ENCODE data around the gene COL6A6.

DNA sequence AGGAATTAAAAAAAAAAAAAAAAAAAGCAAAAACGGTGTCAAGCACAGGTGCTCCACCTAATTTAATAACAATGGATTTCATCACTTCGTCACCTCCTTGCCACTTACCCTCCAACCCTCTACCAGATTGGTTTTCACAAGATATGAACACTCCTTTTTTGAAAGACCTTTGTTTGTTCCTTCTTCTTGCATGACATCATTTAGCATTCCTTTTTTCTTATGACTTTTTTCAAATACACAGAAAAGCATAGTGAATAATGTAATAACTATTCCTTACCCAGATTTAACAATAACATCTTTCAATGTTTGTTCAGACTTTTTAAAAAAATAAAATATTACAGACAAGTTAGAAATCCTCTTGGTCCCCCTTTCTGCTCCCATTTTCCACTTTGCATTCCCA, 16.3 kb downstream of the COL6A6 start:
- no peak for TF ChIP-seq ZNF331 (CRISPR knock-in tag; IDR thresholded peaks at IDR 0.05; ENCODE audit: low read depth)
- TF ChIP-seq, protein P1, sequence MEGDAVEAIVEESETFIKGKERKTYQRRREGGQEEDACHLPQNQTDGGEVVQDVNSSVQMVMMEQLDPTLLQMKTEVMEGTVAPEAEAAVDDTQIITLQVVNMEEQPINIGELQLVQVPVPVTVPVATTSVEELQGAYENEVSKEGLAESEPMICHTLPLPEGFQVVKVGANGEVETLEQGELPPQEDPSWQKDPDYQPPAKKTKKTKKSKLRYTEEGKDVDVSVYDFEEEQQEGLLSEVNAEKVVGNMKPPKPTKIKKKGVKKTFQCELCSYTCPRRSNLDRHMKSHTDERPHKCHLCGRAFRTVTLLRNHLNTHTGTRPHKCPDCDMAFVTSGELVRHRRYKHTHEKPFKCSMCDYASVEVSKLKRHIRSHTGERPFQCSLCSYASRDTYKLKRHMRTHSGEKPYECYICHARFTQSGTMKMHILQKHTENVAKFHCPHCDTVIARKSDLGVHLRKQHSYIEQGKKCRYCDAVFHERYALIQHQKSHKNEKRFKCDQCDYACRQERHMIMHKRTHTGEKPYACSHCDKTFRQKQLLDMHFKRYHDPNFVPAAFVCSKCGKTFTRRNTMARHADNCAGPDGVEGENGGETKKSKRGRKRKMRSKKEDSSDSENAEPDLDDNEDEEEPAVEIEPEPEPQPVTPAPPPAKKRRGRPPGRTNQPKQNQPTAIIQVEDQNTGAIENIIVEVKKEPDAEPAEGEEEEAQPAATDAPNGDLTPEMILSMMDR (conservative IDR thresholded peaks at IDR 0.05; ENCODE audit: low read depth in 2 of 2) = no peak
- TF ChIP-seq CREB1 (CRISPR knock-in tag; IDR thresholded peaks at IDR 0.05; ENCODE audit: low read depth) = no peak
- TF ChIP-seq POLR2AphosphoS5 (IDR thresholded peaks at IDR 0.05; ENCODE audit: low read depth) = no peak
- TF ChIP-seq JUNB (IDR thresholded peaks at IDR 0.05; ENCODE audit: unreplicated experiment) = no peak
- no peak for TF ChIP-seq EZH2 (IDR thresholded peaks at IDR 0.05; ENCODE audit: low read depth, unreplicated experiment)
- TF ChIP-seq EZH2phosphoT487 (IDR thresholded peaks at IDR 0.05; ENCODE audit: unreplicated experiment) = no peak
- TF ChIP-seq, protein P2, sequence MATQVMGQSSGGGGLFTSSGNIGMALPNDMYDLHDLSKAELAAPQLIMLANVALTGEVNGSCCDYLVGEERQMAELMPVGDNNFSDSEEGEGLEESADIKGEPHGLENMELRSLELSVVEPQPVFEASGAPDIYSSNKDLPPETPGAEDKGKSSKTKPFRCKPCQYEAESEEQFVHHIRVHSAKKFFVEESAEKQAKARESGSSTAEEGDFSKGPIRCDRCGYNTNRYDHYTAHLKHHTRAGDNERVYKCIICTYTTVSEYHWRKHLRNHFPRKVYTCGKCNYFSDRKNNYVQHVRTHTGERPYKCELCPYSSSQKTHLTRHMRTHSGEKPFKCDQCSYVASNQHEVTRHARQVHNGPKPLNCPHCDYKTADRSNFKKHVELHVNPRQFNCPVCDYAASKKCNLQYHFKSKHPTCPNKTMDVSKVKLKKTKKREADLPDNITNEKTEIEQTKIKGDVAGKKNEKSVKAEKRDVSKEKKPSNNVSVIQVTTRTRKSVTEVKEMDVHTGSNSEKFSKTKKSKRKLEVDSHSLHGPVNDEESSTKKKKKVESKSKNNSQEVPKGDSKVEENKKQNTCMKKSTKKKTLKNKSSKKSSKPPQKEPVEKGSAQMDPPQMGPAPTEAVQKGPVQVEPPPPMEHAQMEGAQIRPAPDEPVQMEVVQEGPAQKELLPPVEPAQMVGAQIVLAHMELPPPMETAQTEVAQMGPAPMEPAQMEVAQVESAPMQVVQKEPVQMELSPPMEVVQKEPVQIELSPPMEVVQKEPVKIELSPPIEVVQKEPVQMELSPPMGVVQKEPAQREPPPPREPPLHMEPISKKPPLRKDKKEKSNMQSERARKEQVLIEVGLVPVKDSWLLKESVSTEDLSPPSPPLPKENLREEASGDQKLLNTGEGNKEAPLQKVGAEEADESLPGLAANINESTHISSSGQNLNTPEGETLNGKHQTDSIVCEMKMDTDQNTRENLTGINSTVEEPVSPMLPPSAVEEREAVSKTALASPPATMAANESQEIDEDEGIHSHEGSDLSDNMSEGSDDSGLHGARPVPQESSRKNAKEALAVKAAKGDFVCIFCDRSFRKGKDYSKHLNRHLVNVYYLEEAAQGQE (IDR thresholded peaks at IDR 0.05; ENCODE audit: unreplicated experiment) = no peak
- no peak for TF ChIP-seq ZNF114 (CRISPR knock-in tag; IDR thresholded peaks at IDR 0.05)
- TF ChIP-seq STAT1 (IDR thresholded peaks at IDR 0.05; ENCODE audit: unreplicated experiment) = no peak
- TF ChIP-seq, protein P3, sequence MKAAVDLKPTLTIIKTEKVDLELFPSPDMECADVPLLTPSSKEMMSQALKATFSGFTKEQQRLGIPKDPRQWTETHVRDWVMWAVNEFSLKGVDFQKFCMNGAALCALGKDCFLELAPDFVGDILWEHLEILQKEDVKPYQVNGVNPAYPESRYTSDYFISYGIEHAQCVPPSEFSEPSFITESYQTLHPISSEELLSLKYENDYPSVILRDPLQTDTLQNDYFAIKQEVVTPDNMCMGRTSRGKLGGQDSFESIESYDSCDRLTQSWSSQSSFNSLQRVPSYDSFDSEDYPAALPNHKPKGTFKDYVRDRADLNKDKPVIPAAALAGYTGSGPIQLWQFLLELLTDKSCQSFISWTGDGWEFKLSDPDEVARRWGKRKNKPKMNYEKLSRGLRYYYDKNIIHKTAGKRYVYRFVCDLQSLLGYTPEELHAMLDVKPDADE (IDR thresholded peaks at IDR 0.05) = no peak
- no peak for TF ChIP-seq NANOG (IDR thresholded peaks at IDR 0.05; ENCODE audit: borderline replicate concordance)
- TF ChIP-seq, protein P4, sequence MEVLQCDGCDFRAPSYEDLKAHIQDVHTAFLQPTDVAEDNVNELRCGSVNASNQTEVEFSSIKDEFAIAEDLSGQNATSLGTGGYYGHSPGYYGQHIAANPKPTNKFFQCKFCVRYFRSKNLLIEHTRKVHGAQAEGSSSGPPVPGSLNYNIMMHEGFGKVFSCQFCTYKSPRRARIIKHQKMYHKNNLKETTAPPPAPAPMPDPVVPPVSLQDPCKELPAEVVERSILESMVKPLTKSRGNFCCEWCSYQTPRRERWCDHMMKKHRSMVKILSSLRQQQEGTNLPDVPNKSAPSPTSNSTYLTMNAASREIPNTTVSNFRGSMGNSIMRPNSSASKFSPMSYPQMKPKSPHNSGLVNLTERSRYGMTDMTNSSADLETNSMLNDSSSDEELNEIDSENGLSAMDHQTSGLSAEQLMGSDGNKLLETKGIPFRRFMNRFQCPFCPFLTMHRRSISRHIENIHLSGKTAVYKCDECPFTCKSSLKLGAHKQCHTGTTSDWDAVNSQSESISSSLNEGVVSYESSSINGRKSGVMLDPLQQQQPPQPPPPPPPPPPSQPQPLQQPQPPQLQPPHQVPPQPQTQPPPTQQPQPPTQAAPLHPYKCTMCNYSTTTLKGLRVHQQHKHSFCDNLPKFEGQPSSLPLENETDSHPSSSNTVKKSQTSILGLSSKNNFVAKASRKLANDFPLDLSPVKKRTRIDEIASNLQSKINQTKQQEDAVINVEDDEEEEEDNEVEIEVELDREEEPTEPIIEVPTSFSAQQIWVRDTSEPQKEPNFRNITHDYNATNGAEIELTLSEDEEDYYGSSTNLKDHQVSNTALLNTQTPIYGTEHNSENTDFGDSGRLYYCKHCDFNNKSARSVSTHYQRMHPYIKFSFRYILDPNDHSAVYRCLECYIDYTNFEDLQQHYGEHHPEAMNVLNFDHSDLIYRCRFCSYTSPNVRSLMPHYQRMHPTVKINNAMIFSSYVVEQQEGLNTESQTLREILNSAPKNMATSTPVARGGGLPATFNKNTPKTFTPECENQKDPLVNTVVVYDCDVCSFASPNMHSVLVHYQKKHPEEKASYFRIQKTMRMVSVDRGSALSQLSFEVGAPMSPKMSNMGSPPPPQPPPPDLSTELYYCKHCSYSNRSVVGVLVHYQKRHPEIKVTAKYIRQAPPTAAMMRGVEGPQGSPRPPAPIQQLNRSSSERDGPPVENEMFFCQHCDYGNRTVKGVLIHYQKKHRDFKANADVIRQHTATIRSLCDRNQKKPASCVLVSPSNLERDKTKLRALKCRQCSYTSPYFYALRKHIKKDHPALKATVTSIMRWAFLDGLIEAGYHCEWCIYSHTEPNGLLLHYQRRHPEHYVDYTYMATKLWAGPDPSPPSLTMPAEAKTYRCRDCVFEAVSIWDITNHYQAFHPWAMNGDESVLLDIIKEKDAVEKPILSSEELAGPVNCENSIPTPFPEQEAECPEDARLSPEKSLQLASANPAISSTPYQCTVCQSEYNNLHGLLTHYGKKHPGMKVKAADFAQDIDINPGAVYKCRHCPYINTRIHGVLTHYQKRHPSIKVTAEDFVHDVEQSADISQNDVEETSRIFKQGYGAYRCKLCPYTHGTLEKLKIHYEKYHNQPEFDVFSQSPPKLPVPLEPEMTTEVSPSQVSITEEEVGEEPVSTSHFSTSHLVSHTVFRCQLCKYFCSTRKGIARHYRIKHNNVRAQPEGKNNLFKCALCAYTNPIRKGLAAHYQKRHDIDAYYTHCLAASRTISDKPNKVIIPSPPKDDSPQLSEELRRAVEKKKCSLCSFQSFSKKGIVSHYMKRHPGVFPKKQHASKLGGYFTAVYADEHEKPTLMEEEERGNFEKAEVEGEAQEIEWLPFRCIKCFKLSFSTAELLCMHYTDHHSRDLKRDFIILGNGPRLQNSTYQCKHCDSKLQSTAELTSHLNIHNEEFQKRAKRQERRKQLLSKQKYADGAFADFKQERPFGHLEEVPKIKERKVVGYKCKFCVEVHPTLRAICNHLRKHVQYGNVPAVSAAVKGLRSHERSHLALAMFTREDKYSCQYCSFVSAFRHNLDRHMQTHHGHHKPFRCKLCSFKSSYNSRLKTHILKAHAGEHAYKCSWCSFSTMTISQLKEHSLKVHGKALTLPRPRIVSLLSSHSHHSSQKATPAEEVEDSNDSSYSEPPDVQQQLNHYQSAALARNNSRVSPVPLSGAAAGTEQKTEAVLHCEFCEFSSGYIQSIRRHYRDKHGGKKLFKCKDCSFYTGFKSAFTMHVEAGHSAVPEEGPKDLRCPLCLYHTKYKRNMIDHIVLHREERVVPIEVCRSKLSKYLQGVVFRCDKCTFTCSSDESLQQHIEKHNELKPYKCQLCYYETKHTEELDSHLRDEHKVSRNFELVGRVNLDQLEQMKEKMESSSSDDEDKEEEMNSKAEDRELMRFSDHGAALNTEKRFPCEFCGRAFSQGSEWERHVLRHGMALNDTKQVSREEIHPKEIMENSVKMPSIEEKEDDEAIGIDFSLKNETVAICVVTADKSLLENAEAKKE (CRISPR knock-in tag; IDR thresholded peaks at IDR 0.05) = no peak
